GM12874 (cell line): ENCODE data around the gene CD48.

Experiments
- CTCF ChIP-seq: IDR thresholded peaks from 2 replicates; pipeline ENCODE4 v1.5.1; 2011; ENCODE audit warnings: low read depth, mild to moderate bottlenecking, control low read depth, low read length, moderate library complexity; ENCODE audit not compliant: insufficient read depth

Gene CD48

DNA sequence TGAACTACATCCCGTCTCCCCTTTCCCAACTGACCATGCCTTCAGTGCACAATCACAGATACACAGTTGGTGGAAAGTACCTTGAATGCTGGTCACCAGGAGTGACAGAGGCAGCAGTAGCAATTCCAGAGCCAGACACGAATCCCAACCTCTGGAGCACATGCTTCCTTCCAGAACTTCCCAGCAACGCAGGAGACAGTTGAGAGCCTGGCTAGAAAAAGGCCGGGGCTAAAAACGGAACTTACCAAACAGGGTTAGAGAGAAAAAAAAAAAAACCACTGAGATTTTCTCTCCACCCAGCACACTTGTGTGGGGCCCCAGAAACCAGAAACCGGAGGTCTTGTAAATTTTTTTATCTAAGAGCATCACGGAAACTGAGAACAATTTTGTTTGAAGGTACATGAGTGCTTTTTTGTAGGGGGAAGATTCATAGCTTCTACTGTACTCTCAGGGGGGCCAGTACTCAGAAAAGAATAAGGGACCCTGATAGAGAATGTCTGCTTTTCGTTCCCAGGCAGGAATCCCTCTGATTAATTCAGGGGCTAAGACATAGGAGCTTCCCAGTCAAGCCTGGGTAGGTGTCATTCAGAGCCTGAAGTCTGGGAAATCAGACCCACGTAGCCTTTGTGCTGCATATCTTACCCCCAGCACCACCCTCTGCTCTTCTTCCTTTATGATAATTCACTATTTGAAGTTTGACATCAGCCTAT, at the start of gene CD48:
TSS of gene CD48 (minus strand) at position 221 of the 710 bp plus-strand sequence. CDS start at position 162, 59 bp downstream.
- TF ChIP-seq CTCF, result no peak

- no peak for TF ChIP-seq CTCF
These were observed 49.4 kb upstream of the CD48 start for GRCh38 chr1:160761046-160761445.

DNA sequence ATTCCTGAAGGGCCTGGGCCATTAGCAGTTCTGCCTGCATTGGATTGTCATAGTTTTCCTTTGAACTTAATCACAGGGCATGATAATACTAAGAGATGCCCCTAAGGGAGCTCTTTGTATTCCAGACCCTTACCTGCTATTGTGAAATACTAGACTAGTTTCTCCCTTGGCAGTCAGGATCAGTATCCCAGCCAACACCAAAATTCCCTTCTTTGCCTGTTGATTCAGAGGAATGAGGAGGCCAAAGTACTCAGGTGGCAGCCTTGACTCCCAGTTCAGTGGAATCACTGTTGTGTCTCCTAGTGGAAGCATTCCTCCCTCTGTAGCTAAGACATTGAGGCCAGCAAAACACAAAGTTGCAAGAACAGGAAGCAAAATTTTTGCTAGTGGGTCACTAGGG, 48.1 kb upstream of the CD48 start:
- TF ChIP-seq CTCF, result no peak

GRCh38 chr1:160758521-160758920, 46.9 kb upstream of the CD48 start:
- TF ChIP-seq CTCF, result no peak

DNA sequence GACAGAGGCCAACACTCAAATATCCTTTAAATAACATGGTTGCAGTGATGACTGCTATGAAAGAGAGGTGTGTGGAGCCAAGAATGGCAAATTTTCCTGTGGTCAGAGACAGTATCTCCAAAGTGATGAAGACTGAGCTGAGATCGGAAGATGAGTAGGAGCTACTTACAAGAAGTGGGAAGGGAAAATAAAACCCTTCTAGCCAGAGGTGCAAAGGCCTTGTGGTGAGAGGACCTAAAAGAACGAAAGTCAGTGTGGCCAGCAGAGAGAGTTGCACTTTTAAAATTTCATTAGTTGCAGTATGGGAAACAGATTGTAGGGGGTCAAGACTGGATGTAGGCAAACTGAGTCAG, 45.2 kb upstream of the CD48 start:
- no peak for TF ChIP-seq CTCF

GRCh38 chr1:160755911-160756848, 44.6 kb upstream of the CD48 start:
- TF ChIP-seq CTCF, result no peak

DNA sequence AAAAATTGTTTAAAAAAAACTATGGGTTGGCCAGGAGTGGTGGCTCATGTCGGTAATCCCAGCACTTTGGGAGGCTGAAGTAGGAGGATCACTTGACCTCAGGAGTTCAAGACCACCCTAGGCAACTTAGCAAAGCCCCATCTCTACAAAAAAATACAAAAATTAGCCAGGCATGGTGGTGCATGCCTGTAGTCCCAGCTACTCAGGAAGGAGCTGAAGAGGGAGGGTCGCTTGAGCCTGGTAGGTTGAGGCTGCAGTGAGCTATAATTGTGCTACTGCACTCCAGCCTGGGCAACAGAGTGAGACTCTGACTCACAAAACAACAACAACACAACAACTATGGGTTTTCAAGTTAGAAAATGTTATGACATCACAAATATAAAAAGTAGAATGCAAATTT, 43.8 kb upstream of the CD48 start:
- TF ChIP-seq CTCF, result no peak
